Sigmoid colon (tissue), 7 donors: ENCODE data around the gene ASAP3. TPM values are rescaled to one million over a fixed set of nuclear protein-coding genes. Genes with fewer than 3 reads are reported as not detected.

Source experiments
- DNase-seq: peaks from one replicate; pipeline ENCODE4 v3.0.0-alpha.2; 2019
- H3K27ac ChIP-seq, 4 donors: fragments of 200-600 bp; sonication (generic); one replicate each; pipeline ENCODE4 v1.5.1; 2016 to 2019; ENCODE audit warnings: mild to moderate bottlenecking in 1 of 4
- H3K27me3 ChIP-seq, 3 donors: fragments of 200-600 bp; sonication (generic); one replicate each; pipeline ENCODE4 v1.5.1; 2019; ENCODE audit warnings: mild to moderate bottlenecking in 1 of 3
- H3K36me3 ChIP-seq, 4 donors: fragments of 200-600 bp; sonication (generic); one replicate each; pipeline ENCODE4 v1.5.1; 2016 to 2019
- H3K4me1 ChIP-seq, 4 donors: fragments of 200-600 bp; sonication (generic); one replicate each; pipeline ENCODE4 v1.5.1; 2017 to 2019
- H3K4me3 ChIP-seq, 4 donors: fragments of 200-600 bp; sonication (generic); one replicate each; pipeline ENCODE4 v1.5.1; 2017 to 2019; ENCODE audit warnings: mild to moderate bottlenecking in 2 of 4, moderate library complexity in 1 of 4
- H3K9me3 ChIP-seq, 4 donors: fragments of 200-600 bp in 3 of 4; sonication (generic) in 3 of 4; one replicate each; pipeline versions ENCODE4 v1.5.1 to v1.6.1; 2013 to 2019
- EP300 ChIP-seq, 4 donors: sonication (generic); formaldehyde crosslinking; IDR thresholded peaks; one replicate each; pipeline ENCODE4 v1.6.1; 2017; ENCODE audit warnings: antibody characterized with exemption in 4 of 4
- POLR2A ChIP-seq, 2 donors: fragments of 450-650 bp; IDR thresholded peaks; one replicate each; pipeline ENCODE4 v1.6.1; 2016; ENCODE audit warnings: antibody characterized with exemption in 2 of 2, mild to moderate bottlenecking in 2 of 2, moderate library complexity in 2 of 2
- POLR2AphosphoS5 ChIP-seq, 4 donors: sonication (generic); formaldehyde crosslinking; IDR thresholded peaks; one replicate each; pipeline ENCODE4 v1.6.1; 2017; ENCODE audit warnings: antibody characterized with exemption in 4 of 4
- WGBS, 2 donors: extraction: QIAGEN DNeasy Blood & Tissue Kit; methylation state at CpG; one replicate each; pipeline ENCODE4 v1.1.7; 2013; 5-methylcytosine and 5-hydroxymethylcytosine counted together
- intact Hi-C: fragments of 100-400 bp; cut with DNase I; formaldehyde crosslinking; loops from one replicate; pipeline ENCODE4 v1.15.1; 2023
- polyA plus RNA-seq, 3 donors: library from polyadenylated mRNA; stranded (reverse); fragments of 200-250 nt; gene quantifications; one replicate each; pipeline ENCODE4 v1.2.3, GENCODE V29; 2013
- total RNA-seq, 4 donors: library from RNA; depleted of rRNA; stranded (reverse); fragments of >200 nt; gene quantifications; one replicate each; pipeline ENCODE4 v1.1.0, GENCODE V29; 2016
- TF ChIP-seq, protein P1 (sequence below), 4 experiments: fragments of 450-650 bp in 3 of 4; fragments of 200-600 bp in 1 of 4; IDR thresholded peaks; one replicate each; pipeline ENCODE4 v1.5.1; 2016 to 2019; ENCODE audit warnings: antibody characterized with exemption in 4 of 4, mild to moderate bottlenecking in 3 of 4, moderate library complexity in 2 of 4
- donor health status: healthy with polysubstance abuse.
- donor health status: Bipolar disorder and iron deficiency.
- donor health status: healthy.

ASAP3 gene
- total and polyA plus RNA-seq, 7 donors: 20.6 to 51.0 (median 22.5) TPM

DNA sequence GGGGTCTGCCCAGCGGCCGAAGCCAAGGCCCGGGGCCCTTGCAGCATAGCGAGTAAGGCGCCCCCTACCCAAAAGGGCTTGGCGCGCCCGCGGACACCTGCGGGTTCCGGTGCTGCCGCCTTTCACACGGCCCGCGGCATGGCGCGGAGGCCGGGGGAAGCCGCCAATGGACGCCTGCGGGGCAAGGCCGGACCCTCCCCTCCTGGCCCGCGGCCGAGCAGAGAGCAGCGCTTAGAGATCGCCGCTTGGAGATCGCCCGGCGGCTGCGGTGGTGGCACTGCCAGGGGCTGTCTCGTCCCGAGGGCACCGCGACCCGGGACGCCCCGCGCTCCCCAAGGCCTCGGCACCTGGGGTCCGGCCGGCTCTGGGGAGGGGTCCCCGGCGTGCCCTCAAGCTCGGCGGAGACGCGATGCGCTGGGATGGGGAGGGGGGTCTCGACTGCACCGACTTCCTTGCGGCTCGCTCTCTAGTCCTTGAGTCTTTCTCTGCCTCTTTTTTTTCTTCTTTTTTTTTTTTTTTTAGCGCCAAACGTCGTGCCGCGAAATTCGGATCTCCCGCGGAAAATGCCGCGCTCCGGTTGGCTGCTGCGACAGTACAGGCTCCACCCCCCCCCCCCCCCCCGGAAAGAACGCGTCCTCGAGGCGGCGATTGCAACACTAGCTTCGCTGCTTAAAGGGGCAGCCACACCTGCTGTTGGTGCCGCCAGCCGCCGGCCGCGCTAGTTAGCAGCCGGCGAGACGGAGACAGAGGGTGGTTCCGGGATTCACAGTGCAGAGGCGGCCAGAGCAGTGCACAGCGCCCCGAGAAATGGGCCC, 47.0 kb upstream of the ASAP3 start, which contains the start of gene E2F2:
Gene E2F2, minus strand, starts transcription at position 487 of the 815 bp plus-strand sequence. Its CDS starts 440 bp downstream, at position 47.
- Histone ChIP-seq H3K4me1 (peaks cover 0 to 23% (median 19%) of the 10 kb centered on the region in 4 donors), H3K4me3 (peak within 1 kb of the TSS; percentile 22 to 58 (median 52)), H3K27ac (peak within 1 kb of the TSS; percentile 61 to 65 (median 62)), H3K36me3 (no peaks in the 10 kb centered on the region), H3K27me3 (peaks cover 7 to 38% (median 17%) of the 10 kb centered on the region in 3 donors), H3K9me3 (no peaks in the 10 kb centered on the region)
- 0% methylated on average over 85 of the region's 85 CpGs for WGBS, 2 donors
- peak; percentile 95 for DNase-seq
- no peak for TF ChIP-seq EP300 (IDR thresholded peaks at IDR 0.05)
- TF ChIP-seq POLR2AphosphoS5 (IDR thresholded peaks at IDR 0.05): peak in 1 of 4 donors; percentile 54
- no peak for TF ChIP-seq POLR2A (IDR thresholded peaks at IDR 0.05)
- TF ChIP-seq, protein P1, sequence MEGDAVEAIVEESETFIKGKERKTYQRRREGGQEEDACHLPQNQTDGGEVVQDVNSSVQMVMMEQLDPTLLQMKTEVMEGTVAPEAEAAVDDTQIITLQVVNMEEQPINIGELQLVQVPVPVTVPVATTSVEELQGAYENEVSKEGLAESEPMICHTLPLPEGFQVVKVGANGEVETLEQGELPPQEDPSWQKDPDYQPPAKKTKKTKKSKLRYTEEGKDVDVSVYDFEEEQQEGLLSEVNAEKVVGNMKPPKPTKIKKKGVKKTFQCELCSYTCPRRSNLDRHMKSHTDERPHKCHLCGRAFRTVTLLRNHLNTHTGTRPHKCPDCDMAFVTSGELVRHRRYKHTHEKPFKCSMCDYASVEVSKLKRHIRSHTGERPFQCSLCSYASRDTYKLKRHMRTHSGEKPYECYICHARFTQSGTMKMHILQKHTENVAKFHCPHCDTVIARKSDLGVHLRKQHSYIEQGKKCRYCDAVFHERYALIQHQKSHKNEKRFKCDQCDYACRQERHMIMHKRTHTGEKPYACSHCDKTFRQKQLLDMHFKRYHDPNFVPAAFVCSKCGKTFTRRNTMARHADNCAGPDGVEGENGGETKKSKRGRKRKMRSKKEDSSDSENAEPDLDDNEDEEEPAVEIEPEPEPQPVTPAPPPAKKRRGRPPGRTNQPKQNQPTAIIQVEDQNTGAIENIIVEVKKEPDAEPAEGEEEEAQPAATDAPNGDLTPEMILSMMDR (IDR thresholded peaks at IDR 0.05): no peak
- intact Hi-C loops: loop anchor here (5.0 kb wide), 1 partner anchor 49 kb away; the partner anchor contains the start of gene ASAP3

DNA sequence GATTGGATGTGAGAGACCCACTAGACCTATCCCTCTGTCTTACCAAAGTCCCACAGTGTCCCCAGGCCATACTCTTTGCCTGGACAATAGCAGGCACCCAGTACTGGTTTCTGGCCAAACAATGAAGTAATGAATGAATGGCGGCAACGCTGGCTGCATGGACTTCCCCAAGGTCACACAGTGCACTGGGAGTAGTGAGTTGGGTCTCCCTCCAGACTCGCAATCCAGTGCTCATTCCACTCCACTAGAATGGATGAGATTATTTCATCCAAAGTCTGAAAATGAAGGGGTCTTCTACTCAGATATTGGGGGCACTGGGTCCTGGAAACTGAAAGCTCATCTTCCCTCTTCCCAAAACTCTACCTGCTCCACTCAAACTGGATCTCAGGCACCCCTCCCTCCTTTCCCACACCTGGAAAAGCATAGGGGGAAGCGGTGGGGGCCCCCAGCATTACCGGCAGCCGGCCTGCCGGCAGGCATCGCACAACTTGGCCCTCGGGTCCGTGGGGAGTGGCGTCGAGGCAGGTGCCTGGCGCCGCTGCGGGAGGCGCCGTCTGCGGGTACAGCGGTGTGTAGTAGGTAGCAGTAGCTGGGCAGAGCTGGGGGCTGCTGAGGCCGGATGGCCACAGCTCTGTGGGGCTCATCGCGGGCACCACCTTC, 46.2 kb upstream of the ASAP3 start:
- intact Hi-C loops: loop anchor here (5.0 kb wide), 1 partner anchor 48 kb away; the partner anchor contains the start of gene ASAP3
- Histone ChIP-seq H3K36me3 (no peaks in the 10 kb centered on the region), H3K4me1 (peaks cover 0 to 23% (median 19%) of the 10 kb centered on the region in 4 donors), H3K9me3 (no peaks in the 10 kb centered on the region), H3K27ac (peak overlapping the region in 1 of 4 donors; percentile 22), H3K27me3 (peaks cover 7 to 40% (median 17%) of the 10 kb centered on the region in 3 donors), H3K4me3 (peak overlapping the region in 3 of 4 donors; percentile 46 to 58 (median 58))
- 1 to 6% methylated on average over 22 of the region's 22 CpGs for WGBS, 2 donors
- TF ChIP-seq, protein P1 (IDR thresholded peaks at IDR 0.05): no peak
- TF ChIP-seq EP300 (IDR thresholded peaks at IDR 0.05): no peak
- TF ChIP-seq POLR2A (IDR thresholded peaks at IDR 0.05): no peak
- TF ChIP-seq POLR2AphosphoS5 (IDR thresholded peaks at IDR 0.05): no peak
- no peak for DNase-seq

DNA sequence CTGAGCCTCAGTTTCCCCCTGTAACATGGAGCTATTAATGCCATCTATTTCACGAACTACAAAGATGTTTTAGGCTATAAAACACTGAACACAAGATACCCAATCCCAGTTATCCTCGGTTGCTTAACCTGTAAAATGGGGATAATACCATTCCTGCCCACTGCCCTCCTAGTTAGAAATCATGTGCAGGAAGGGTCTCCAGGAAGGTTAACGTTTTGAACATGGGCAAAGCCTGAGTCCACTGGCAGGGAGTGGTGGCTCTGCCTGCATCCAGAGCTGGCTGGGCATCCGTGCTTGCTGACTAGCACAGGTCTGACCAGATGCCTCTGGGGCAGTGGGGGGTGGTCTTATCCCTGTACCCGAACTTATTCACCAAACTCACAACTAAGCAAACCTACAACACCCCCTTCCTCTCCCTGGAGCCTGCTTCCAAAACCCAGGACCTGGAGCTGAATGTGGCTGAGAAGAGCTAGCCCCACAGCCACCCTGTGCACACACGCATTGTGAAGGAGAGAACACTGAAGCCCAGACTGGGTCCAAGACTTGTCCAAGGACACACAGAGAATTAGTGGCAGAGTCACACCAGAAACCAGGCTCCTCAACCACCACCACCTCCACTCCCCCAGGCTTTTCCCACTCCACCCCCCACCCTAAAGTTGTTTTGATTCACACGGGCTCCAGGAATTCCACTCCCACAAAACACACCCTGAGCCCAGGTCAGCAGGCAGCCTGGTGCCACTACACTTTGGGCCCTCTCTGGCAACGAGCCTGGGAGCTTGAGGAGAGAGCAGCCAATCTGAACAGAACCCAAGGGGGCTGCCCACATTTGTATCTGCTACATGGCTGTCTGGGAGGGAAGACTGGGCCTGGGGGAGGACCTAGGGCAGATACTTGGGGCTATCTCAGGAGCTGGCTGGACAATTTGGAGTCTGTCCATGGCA, 45.4 kb upstream of the ASAP3 start:
- 21 to 44% methylated on average over 8 of the region's 8 CpGs for WGBS, 2 donors
- no peak overlapping the region for H3K27ac ChIP-seq

More for the DNA sequence above, 45.4 kb upstream of the ASAP3 start:
- H3K4me1 ChIP-seq: peaks cover 0 to 23% (median 19%) of the 10 kb centered on the region in 4 donors
- TF ChIP-seq POLR2AphosphoS5 (IDR thresholded peaks at IDR 0.05) (no peak), EP300 (IDR thresholded peaks at IDR 0.05) (no peak), POLR2A (IDR thresholded peaks at IDR 0.05) (no peak)
- TF ChIP-seq, protein P1 (IDR thresholded peaks at IDR 0.05): no peak
- H3K36me3 ChIP-seq: no peaks in the 10 kb centered on the region
- no peak overlapping the region for H3K4me3 ChIP-seq
- DNase-seq: no peak
- peaks cover 7 to 40% (median 17%) of the 10 kb centered on the region in 3 donors for H3K27me3 ChIP-seq
- intact Hi-C loops: loop anchor here (5.0 kb wide), 1 partner anchor 47 kb away; the partner anchor contains the start of gene ASAP3
- no peaks in the 10 kb centered on the region for H3K9me3 ChIP-seq
